Measurements from ENCODE around the gene LZTS2.

Gene LZTS2

DNA sequence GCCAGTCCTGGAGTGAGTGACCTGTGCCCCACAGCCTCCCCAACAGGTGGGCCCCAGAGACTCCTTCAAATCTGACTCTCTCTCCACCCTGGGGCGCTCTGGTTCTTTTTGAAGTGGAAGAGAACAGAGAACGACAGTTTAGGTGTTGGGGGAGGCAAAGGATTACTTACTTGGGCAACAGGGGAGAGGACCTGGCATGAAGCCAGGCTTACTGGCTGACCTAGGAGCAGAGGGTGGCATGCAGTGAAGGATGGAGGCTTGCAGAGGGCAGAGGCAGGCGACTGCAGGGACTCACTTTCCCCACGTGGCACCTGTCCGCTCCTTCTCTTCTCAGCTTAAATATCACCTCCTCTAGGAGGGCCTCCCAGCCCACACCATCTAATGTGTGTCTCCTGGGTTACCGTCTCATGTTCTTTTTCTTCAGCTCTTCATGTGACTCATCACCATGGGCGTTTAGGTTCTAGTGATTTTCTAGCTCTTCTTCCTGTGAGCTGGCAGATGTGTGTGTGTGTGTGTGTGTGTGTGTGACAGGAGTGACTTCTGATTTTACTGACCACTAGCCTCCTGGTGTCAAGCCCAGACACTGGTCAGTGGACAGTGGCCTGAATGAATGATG lies 15.5 kb downstream of the LZTS2 start:
- Histone ChIP-seq H3K9me2 (replicated peaks; ENCODE audit: low read depth, low read length) (no peaks in the 10 kb centered on the region), H3K4me2 (ENCODE audit: low read depth, low read length, poor library complexity, severe bottlenecking) (no peak overlapping the region), H3K36me3 (ENCODE audit: insufficient read depth, low read length) (no peaks in the 10 kb centered on the region), H3K27me3 (ENCODE audit: insufficient read depth, low read length, poor library complexity, severe bottlenecking) (no peaks in the 10 kb centered on the region), H3K9ac (ENCODE audit: low read depth, low read length, poor library complexity, severe bottlenecking) (no peak overlapping the region), H3K79me2 (ENCODE audit: insufficient read depth, low read length) (no peaks in the 10 kb centered on the region), H3K4me3 (ENCODE audit: low read length, poor library complexity, severe bottlenecking) (no peak overlapping the region), H4K20me1 (ENCODE audit: insufficient read depth, low read length, poor library complexity, severe bottlenecking) (no peaks in the 10 kb centered on the region), H3K9me3 (ENCODE audit: insufficient read depth, low read depth, low read length) (no peaks in the 10 kb centered on the region), H3K4me1 (ENCODE audit: insufficient read depth, low read length, poor library complexity, severe bottlenecking) (no peaks in the 10 kb centered on the region), H2AFZ (ENCODE audit: low read length) (no peak overlapping the region), H3F3A (ENCODE audit: low read depth) (no peaks in the 10 kb centered on the region)
- TF ChIP-seq EZH2phosphoT487 (IDR thresholded peaks at IDR 0.05; ENCODE audit: borderline replicate concordance) (no peak), CTCF (conservative IDR thresholded peaks at IDR 0.05; ENCODE audit: low read length) (no peak)

DNA sequence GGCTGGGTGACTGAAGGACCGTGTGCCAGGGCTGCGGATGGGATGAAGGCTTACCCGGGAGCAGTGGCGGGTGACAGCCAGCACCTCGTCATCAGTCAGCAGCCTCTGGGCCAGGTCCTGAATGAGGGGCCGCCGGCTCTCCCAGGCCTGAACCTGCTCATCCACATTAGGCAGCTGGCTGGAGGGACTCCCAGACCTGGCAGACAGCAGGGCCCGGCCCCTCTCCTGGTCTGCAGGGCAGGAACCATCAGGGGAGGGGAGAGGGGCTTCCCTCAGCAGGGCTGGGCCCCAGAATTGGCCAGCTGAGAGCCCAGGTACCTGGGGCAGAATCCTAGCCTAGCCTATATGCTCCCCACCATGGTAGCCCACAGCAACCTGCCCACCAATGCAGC lies 16.0 kb downstream of the LZTS2 start:
- Histone ChIP-seq H2AFZ (ENCODE audit: low read length) (no peak overlapping the region), H3K4me3 (ENCODE audit: low read length, poor library complexity, severe bottlenecking) (no peak overlapping the region), H3K9ac (ENCODE audit: low read depth, low read length, poor library complexity, severe bottlenecking) (no peak overlapping the region), H3K9me2 (replicated peaks; ENCODE audit: low read depth, low read length) (no peaks in the 10 kb centered on the region), H3K4me2 (ENCODE audit: low read depth, low read length, poor library complexity, severe bottlenecking) (no peak overlapping the region), H3K36me3 (ENCODE audit: insufficient read depth, low read length) (no peaks in the 10 kb centered on the region), H3K79me2 (ENCODE audit: insufficient read depth, low read length) (no peaks in the 10 kb centered on the region), H3F3A (ENCODE audit: low read depth) (no peaks in the 10 kb centered on the region; the same call in 1 of the 2 replicates), H4K20me1 (ENCODE audit: insufficient read depth, low read length, poor library complexity, severe bottlenecking) (no peaks in the 10 kb centered on the region), H3K27me3 (ENCODE audit: insufficient read depth, low read length, poor library complexity, severe bottlenecking) (no peaks in the 10 kb centered on the region), H3K4me1 (ENCODE audit: insufficient read depth, low read length, poor library complexity, severe bottlenecking) (no peaks in the 10 kb centered on the region), H3K9me3 (ENCODE audit: insufficient read depth, low read depth, low read length) (no peaks in the 10 kb centered on the region)
- TF ChIP-seq CTCF (conservative IDR thresholded peaks at IDR 0.05; ENCODE audit: low read length), result no peak

DNA sequence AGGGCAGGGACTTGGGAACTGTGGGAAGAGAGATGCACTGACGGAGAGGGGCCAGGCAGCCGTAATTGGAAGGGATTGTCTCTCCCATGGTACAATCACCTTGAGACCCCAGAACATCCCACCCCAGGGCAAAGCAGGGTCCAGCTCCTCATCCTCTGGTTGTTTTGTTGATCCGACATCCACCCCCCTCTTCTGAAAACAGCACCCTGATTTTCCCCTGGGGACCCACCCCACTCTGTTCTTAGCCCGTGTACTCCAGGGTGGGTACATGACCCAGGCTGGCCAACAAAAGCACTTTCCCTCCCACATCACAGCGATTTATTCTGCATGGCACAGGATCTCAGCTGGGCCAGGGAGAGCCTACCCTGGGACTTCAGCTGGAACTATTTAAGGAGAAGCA lies 17.2 kb downstream of the LZTS2 start:
- no peaks in the 10 kb centered on the region; the same call in 1 of the 2 replicates for H3F3A ChIP-seq (ENCODE audit: low read depth)
- H3K4me1 ChIP-seq (ENCODE audit: insufficient read depth, low read length, poor library complexity, severe bottlenecking), result no peaks in the 10 kb centered on the region
- no peak overlapping the region for H2AFZ ChIP-seq (ENCODE audit: low read length)
- no peaks in the 10 kb centered on the region for H3K9me3 ChIP-seq (ENCODE audit: insufficient read depth, low read depth, low read length)
- no peak overlapping the region for H3K4me2 ChIP-seq (ENCODE audit: low read depth, low read length, poor library complexity, severe bottlenecking)
- no peaks in the 10 kb centered on the region for H3K79me2 ChIP-seq (ENCODE audit: insufficient read depth, low read length)
- no peak overlapping the region for H3K4me3 ChIP-seq (ENCODE audit: low read length, poor library complexity, severe bottlenecking)
- H4K20me1 ChIP-seq (ENCODE audit: insufficient read depth, low read length, poor library complexity, severe bottlenecking), result no peaks in the 10 kb centered on the region
- no peaks in the 10 kb centered on the region for H3K9me2 ChIP-seq (replicated peaks; ENCODE audit: low read depth, low read length)
- no peak overlapping the region for H3K9ac ChIP-seq (ENCODE audit: low read depth, low read length, poor library complexity, severe bottlenecking)
- no peak for TF ChIP-seq EZH2phosphoT487 (IDR thresholded peaks at IDR 0.05; ENCODE audit: borderline replicate concordance)
- TF ChIP-seq CTCF (conservative IDR thresholded peaks at IDR 0.05; ENCODE audit: low read length), result no peak
- H3K27me3 ChIP-seq (ENCODE audit: insufficient read depth, low read length, poor library complexity, severe bottlenecking), result no peaks in the 10 kb centered on the region
- no peaks in the 10 kb centered on the region for H3K36me3 ChIP-seq (ENCODE audit: insufficient read depth, low read length)
